ENCODE measurements around the gene MMP17.

Gene MMP17

DNA sequence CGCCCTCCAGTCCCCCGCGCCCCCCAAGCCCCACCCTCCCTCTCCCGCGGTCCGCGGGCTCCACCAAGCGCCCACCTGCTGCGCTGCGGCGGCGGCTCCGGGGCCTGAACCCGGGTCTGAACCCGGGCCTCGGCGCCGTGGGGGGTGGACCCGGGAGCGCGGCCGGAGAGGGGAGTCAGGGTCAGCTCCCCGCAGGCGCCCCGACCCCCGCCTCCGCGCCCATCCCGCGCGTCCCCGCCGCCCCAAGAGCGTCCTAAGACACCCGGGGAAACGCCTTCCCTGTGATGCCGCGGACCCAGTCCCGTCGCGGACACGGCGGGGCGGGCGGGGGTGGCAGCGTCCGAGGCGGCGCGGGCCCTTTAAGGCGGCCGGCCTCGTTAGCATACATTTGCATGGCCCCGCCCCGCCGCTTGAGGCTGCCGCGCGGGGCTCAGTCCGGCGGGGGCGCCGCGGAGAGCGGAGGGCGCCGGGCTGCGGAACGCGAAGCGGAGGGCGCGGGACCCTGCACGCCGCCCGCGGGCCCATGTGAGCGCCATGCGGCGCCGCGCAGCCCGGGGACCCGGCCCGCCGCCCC is at the start of gene MMP17:
Gene MMP17 (plus strand): TSS at position 433 of the 574 bp plus-strand sequence. CDS start 102 bp downstream, at position 535.
- DNase-seq (ENCODE audit: low read depth in 2 of 2, low spot score in 1 of 2), result no peak

DNA sequence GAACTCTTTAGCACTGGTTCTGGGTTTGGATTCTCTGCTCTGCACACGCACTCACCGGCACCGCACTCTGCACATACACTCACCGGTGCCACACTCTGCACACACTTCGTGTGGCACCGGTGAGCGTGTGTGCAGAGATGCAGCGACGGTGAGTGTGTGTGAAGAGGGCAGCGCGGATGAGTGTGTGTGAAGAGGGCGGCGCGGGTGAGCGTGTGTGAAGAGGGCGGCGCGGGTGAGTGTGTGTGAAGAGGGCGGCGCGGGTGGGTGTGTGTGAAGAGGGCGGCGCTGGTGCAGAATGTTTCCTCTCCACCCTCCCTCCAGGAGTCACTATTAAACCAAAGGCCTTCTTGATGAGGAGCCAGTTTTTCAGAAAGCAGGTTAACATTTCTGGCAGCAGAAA is 49.2 kb upstream of the MMP17 start:
- DNase-seq (ENCODE audit: low read depth in 2 of 2, low spot score in 1 of 2), result no peak

DNA sequence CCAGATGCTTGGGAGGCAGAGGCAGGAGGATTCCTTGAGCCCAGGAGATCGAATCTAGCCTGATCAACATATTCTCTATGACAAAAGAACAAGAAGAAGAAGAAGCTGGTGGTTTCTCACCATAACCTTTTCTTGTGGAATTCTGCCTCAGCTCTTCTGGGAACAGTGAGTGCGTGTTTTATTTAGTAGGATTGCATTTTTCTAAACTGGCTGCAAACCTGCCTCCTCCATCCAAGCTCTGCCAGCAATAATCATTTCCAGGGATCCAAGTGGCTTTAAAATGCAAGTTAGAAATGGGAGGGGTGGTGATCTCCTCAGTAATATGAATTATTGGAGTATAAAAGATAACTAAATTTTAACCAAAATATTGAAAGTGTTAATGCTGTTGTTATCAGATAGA is 46.1 kb upstream of the MMP17 start:
- DNase-seq (ENCODE audit: low read depth in 2 of 2, low spot score in 1 of 2), result no peak

GRCh38 chr12:131783915-131784541 is 44.2 kb upstream of the MMP17 start:
- no peak for DNase-seq (ENCODE audit: low read depth in 2 of 2, low spot score in 1 of 2)

DNA sequence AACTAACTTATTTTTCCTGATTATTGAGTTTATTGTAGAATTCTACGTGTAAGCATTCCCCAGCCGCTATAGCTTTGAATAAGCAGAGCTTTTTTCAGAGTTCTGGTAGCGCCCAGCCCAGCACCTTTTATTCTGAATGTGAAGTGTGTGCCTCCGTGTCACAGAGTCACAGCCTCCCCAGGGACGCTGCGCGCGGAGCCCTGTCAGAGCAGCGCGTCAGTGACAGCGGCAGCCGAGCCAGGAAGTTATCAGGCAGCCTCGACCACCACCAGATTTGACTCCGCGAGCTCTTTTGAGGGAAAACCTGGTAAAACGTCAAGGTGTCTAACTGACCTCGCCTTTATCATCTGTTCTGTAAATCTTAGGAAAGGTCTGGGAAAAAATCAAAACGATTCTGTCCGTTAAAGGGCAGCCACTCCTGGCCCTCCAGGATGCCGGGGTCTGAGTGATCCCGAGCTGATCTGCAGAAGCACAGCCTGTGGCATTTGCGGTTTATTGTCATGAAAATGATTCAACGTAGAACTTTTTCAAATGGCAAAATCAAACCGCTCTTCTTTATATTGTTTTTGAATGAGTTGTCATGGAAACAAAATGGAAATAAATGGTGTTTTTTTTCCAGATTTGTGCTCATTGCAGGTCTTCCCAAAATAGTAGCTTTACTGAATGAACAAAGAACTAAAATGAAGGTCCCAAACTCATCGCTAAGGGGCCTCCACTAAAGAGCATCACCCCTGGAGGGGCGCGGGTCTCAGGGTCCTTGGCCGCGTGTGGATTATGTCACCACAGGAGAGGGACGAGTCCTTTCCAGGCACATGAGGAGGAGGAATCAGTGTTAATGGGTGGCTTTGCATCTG is 43.1 kb upstream of the MMP17 start:
- DNase-seq (ENCODE audit: low read depth in 2 of 2, low spot score in 1 of 2), result no peak

- DNase-seq (ENCODE audit: low read depth in 2 of 2, low spot score in 1 of 2), result no peak
Measured at GRCh38 chr12:131785763-131786330, 42.3 kb upstream of the MMP17 start.

DNA sequence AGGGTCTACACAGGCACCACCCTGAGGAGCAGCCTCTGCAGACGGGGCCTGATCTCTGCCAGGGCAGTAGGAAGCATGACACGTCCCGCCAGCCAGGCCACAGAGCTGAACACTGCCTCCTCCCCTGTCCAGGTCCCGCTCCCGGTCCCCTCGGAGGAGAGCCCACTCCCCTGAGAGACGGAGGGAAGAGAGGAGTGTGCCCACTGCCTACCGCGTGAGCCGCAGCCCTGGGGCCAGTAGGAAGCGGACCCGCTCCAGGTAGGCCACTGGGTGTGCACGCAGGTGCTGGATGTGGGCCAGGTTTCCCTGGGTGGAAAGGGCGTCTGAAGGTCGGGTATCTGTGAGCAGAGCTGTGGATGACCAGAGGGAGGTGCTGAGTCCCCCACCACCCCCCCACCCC is 41.9 kb upstream of the MMP17 start:
- DNase-seq (ENCODE audit: low read depth in 2 of 2, low spot score in 1 of 2), result no peak

GRCh38 chr12:131787143-131787660 is 41.0 kb upstream of the MMP17 start:
- no peak for DNase-seq (ENCODE audit: low read depth in 2 of 2, low spot score in 1 of 2)

DNA sequence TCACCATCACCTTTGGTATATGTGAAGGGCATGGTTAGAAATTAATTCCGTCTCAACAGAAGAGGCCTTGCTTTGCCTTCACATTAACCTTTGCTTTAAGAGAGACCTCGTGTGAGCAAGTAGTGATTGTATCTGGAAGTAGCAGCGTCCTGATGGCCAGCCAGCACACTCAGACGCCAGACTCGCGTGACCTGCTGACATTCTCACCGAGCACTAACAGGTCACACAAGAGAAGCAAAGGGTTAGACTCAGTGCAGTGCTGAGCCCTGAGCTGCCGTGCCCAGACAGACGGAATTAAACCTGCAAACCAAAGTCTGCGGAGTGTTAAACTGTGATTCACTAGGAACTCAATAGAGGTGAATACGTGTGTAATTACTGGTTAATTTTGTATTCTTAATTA is 40.1 kb upstream of the MMP17 start:
- no peak for DNase-seq (ENCODE audit: low read depth in 2 of 2, low spot score in 1 of 2)

DNA sequence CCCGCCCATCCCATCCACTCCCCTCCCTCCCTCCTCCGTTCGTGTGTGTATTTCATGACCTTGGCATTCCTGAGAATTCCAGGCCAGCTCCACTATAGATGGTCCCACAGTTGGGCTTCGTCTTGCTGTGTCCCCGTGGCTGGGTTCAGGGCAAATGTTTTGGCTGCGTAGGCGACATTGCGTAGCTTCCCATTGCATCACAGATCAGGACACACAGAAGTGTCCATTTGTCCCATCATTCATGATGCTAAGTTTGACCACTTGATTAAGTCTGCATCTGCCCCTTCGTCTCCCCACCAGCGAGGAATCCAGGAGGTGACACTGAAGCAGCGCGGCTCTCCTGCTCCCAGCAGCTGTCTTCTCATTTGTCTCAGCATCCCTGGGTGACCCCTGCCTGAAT is 38.6 kb upstream of the MMP17 start:
- DNase-seq (ENCODE audit: low read depth in 2 of 2, low spot score in 1 of 2), result no peak

GRCh38 chr12:131793243-131794022 is 34.8 kb upstream of the MMP17 start:
- no peak for DNase-seq (ENCODE audit: low read depth in 2 of 2, low spot score in 1 of 2)

GRCh38 chr12:131794061-131794460 is 34.1 kb upstream of the MMP17 start:
- no peak for DNase-seq (ENCODE audit: low read depth in 2 of 2, low spot score in 1 of 2)

GRCh38 chr12:131794573-131794972 is 33.6 kb upstream of the MMP17 start:
- no peak for DNase-seq (ENCODE audit: low read depth in 2 of 2, low spot score in 1 of 2)

- no peak for DNase-seq (ENCODE audit: low read depth in 2 of 2, low spot score in 1 of 2)
Measured at GRCh38 chr12:131795064-131795463, 33.1 kb upstream of the MMP17 start.

DNA sequence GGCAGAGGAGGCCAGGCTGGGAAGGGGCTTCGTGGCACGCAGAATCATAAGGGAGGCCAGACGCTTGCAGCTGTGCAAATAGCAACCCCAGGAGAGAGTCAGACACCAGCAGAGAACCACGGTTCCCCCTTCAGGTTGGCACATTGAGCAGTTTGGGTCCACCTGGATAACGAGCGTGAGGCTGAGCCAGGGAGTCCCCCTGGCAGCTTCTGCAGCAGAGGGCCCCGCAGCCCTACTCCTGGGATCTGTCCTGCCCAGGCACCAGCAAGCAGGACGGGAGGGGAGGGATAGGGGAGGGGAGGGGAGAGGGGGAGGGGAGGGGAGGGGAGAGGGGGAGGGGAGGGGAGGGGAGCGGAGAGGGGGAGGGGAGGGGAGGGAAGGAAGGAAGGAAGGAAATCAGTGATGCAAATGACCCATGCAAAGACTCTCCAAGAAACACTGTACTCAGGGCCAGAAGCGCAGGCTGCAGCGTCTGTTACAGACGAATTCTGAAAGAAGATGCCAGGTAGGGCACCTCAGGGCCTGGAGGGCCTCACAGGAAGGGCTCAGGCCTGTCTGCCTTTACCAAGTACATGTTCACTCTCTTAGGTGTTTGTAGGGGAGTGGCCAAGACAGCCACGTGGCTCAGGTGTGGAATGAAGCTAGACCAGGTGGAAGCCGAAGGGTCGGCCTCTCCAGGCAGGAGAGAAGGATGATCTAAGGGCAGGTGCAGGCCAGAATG is 32.3 kb upstream of the MMP17 start:
- DNase-seq (ENCODE audit: low read depth in 2 of 2, low spot score in 1 of 2), result no peak

DNA sequence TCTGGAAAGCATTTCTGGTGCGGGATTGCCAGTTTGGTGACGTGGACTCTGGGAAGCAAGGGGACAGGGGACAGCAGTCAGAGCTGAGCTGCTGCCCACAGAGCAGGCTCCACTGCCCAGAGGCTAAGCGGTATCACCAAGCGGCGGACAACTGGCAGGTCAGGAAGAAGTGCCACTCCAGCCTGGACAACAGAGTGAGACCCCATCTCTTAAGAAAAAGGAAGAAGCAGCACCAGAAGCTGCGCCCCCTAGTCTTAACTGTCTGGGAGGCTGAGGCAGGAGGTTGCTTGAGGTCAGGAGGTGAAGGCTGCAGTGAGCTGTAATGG is 31.8 kb upstream of the MMP17 start:
- no peak for DNase-seq (ENCODE audit: low read depth in 2 of 2, low spot score in 1 of 2)

DNA sequence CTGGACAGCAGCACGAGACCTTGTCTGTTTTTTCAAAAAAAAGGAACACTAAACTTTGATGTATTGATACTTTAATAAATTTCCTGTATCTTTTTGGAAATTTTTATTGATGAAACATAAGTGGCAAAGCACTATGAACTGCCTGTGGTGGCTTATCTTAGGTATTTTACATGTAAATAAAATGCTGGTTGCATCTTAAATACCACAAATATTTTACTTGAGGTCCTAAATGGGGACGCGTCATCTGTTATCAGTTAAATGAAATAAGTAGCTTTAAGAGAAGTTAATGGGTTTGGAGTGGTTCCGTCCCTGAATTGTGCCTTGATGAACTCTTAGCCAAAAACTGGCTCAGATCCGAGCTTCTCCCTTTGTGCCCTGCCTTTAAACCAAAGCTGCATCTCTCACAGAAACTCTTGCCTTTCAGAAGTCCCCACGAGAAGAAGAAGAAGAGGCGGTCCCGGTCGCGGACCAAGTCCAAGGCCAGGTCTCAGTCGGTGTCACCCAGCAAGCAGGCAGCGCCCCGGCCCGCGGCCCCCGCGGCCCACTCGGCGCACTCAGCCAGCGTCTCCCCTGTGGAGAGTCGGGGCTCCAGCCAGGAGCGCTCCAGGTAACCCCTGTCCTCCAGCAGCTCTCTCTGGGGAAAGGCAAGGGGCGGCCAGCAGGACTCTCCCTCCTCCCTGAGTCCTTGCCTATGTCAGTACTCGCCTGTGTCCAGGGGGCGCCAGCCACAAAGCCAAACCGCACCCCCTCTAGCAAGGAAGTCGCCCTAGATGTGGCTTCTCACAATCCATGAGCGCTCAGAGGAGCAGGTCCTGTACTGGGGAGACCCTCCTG is 31.2 kb upstream of the MMP17 start:
- DNase-seq (ENCODE audit: low read depth in 2 of 2, low spot score in 1 of 2), result no peak

DNA sequence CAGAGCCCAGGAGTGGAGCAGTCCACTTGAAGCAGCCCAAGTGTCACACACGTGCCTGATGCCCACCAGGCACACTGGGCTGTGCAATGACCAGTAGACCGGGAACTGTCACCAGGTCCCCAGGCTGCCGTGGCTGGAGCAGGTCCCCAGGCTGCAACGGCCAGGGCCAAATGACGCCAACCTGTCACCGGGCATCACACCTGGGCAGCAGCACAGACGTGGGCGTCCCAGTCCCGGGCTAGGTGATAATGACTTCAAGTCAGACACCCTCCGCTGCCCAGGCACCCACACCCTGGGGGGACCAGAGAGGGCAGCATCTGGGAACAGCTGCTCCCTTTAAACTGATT is 30.6 kb upstream of the MMP17 start:
- DNase-seq (ENCODE audit: low read depth in 2 of 2, low spot score in 1 of 2), result no peak

DNA sequence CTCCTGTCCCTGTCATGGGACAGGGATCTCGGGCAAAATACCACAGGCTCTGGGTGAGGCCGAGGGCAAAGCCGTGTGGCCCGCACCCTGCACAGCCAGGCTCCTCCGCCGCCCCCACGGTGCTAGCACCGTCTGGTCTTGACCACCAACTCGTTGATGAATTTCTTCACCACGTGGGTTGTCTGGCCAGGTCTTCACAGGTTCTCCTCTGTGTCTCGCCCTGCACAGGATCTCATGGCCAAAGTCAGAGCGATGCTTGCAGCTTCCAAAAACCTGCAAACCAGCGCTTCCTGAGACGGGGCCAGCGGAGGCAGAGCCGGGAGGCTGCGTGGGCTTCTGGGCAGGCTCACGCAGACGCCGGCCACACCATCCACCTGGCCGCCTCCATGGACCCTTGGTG is 29.0 kb upstream of the MMP17 start:
- DNase-seq (ENCODE audit: low read depth in 2 of 2, low spot score in 1 of 2), result no peak

Measured in stimulated activated CD8-positive, alpha-beta memory T cell treated with anti-CD3 and anti-CD28 coated beads, Interleukin-4, amount 100 ng/mL, for 4 hours (primary cell).